B cell (primary cell): ENCODE data around the gene GUCY1A1. TPM values are rescaled to one million over a fixed set of nuclear protein-coding genes. Genes with fewer than 3 reads are reported as not detected.

Experiments
- ATAC-seq: fragments of 200-7000 bp; cut with Tn5 transposase; one replicate; pipeline ENCODE4 v1.10.0; 2021; ENCODE audit warnings: low read depth, mild to moderate bottlenecking, moderate number of reproducible peaks, moderate library complexity
- CTCF ChIA-PET: fragments of 350-600 bp; sonication (Branson Sonifier 250); formaldehyde crosslinking; loops from one replicate; lab custom pipeline; 2021; ENCODE audit warnings: antibody characterized with exemption, inconsistent platforms; lab: Charles Lee
- POLR2A ChIA-PET: fragments of 350-600 bp; sonication (Branson Sonifier 250); formaldehyde crosslinking; loops from one replicate; lab custom pipeline; 2021; ENCODE audit warnings: antibody characterized with exemption; lab: Charles Lee
- DNase-seq: peaks from one replicate; pipeline ENCODE4 v3.0.0; 2013
- H2AFZ ChIP-seq: 2 replicates; pipeline ENCODE4 v1.6.1; 2012; ENCODE audit warnings: mild to moderate bottlenecking, low read depth, low read length; ENCODE audit not compliant: insufficient read depth, poor library complexity, severe bottlenecking
- H3K27ac ChIP-seq, 2 donors: 1 replicate in 1 of 2; 2 replicates in 1 of 2; pipeline ENCODE4 v1.5.1; 2012 to 2013; ENCODE audit warnings: low read length in 2 of 2, mild to moderate bottlenecking in 2 of 2, moderate library complexity in 1 of 2
- H3K27me3 ChIP-seq, 4 experiments: fragments of 200-600 bp in 1 of 4; sonication (generic) in 1 of 4; replicated peaks in 1 of 4; 1 replicate in 2 of 4; 2 replicates in 2 of 4; pipeline versions ENCODE4 v1.6.1 to v1.7.0; 2013 to 2016; ENCODE audit warnings: low read length in 3 of 4, mild to moderate bottlenecking in 2 of 4, mixed read lengths in 1 of 4, moderate library complexity in 1 of 4; ENCODE audit not compliant: insufficient read depth in 4 of 4, control insufficient read depth in 3 of 4; ENCODE audit errors: control extremely low read depth in 1 of 4
- H3K36me3 ChIP-seq, 2 experiments: replicated peaks in 1 of 2; 1 replicate in 1 of 2; 2 replicates in 1 of 2; pipeline versions ENCODE4 v1.6.1 to v1.7.1; 2013; ENCODE audit warnings: low read length in 1 of 2; ENCODE audit not compliant: insufficient read depth in 2 of 2, control insufficient read depth in 1 of 2; ENCODE audit errors: control extremely low read depth in 1 of 2, extremely low read depth in 1 of 2
- H3K4me1 ChIP-seq, 2 donors: fragments of 200-600 bp in 1 of 2; sonication (generic) in 1 of 2; 1 replicate in 1 of 2; 2 replicates in 1 of 2; pipeline versions ENCODE4 v1.5.1 to v1.6.1; 2013 to 2017; ENCODE audit warnings: low read length in 2 of 2; ENCODE audit not compliant: control insufficient read depth in 2 of 2, insufficient read depth in 2 of 2
- H3K4me2 ChIP-seq: replicated peaks from 2 replicates; pipeline ENCODE3; 2012; ENCODE audit warnings: mild to moderate bottlenecking, low read depth, low read length; ENCODE audit not compliant: poor library complexity, severe bottlenecking
- H3K4me3 ChIP-seq, 5 experiments: fragments of 200-600 bp in 1 of 5; sonication (generic) in 1 of 5; 1 replicate in 3 of 5; 2 replicates in 2 of 5; pipeline versions ENCODE4 v1.5.1 to v1.7.0; 2011 to 2016; ENCODE audit warnings: low read length in 4 of 5, mild to moderate bottlenecking in 4 of 5, low read depth in 2 of 5, control low read depth in 1 of 5, moderate library complexity in 1 of 5; ENCODE audit not compliant: insufficient read depth in 1 of 5; ENCODE audit errors: control extremely low read depth in 1 of 5, extremely low read depth in 1 of 5
- H3K79me2 ChIP-seq: fragments of 200-600 bp; sonication (generic); one replicate; pipeline ENCODE4 v1.6.0; 2016; ENCODE audit warnings: low read length; ENCODE audit not compliant: control insufficient read depth, insufficient read depth
- H3K9ac ChIP-seq: fragments of 200-600 bp; sonication (generic); 2 replicates; pipeline ENCODE4 v1.6.1; 2017; ENCODE audit warnings: mild to moderate bottlenecking, low read length, moderate library complexity
- H3K9me3 ChIP-seq, 3 donors: one replicate each; pipeline versions ENCODE4 v1.6.1 to v1.7.1; 2013; ENCODE audit warnings: low read length in 2 of 3; ENCODE audit not compliant: control insufficient read depth in 2 of 3, insufficient read depth in 1 of 3; ENCODE audit errors: control extremely low read depth in 1 of 3
- H4K20me1 ChIP-seq: 2 replicates; pipeline ENCODE4 v1.6.0; 2012; ENCODE audit warnings: mild to moderate bottlenecking, low read length; ENCODE audit not compliant: insufficient read depth, control insufficient read depth, poor library complexity, severe bottlenecking
- H3K27ac Mint-ChIP-seq: one replicate; pipeline ENCODE4 v1.8.0; 2021; ENCODE audit warnings: mixed read lengths
- H3K27me3 Mint-ChIP-seq: one replicate; pipeline ENCODE4 v1.8.0; 2021; ENCODE audit warnings: mixed read lengths
- H3K4me1 Mint-ChIP-seq: one replicate; pipeline ENCODE4 v1.8.0; 2021; ENCODE audit warnings: mixed read lengths
- H3K4me3 Mint-ChIP-seq: one replicate; pipeline ENCODE4 v1.8.0; 2021; ENCODE audit warnings: mixed read lengths
- H3K9me3 Mint-ChIP-seq: one replicate; pipeline ENCODE4 v1.8.0; 2022; ENCODE audit warnings: mixed read lengths; ENCODE audit not compliant: insufficient read depth
- EZH2 ChIP-seq: IDR thresholded peaks from 2 replicates; pipeline ENCODE4 v1.6.1; 2012; ENCODE audit warnings: borderline replicate concordance, low read depth, mild to moderate bottlenecking, moderate library complexity, low read length; ENCODE audit not compliant: insufficient read depth, poor library complexity, severe bottlenecking
- WGBS: methylation state at CpG from one replicate; pipeline ENCODE4 v1.1.5; 2013; ENCODE audit warnings: missing lambda C conversion rate; ENCODE audit not compliant: insufficient coverage; 5-methylcytosine and 5-hydroxymethylcytosine counted together
- intact Hi-C: fragments of 100-400 bp; cut with micrococcal nuclease; formaldehyde crosslinking; loops from one replicate; pipeline ENCODE4 v1.10.0; 2022
- polyA plus RNA-seq: library from polyadenylated mRNA; depleted of rRNA; stranded (reverse); fragments of >200 nt; gene quantifications from 2 replicates; pipeline ENCODE4 v1.2.3, GENCODE V29; 2012
- total RNA-seq, 2 donors: library from RNA; stranded (reverse); fragments of 120-200 nt in 1 of 2; gene quantifications; 1 replicate in 1 of 2; 2 replicates in 1 of 2; pipeline versions ENCODE4 v1.2.3 to v1.2.4, GENCODE V29; 2013 to 2022
- TF ChIP-seq, protein P1 (sequence below): fragments of 200-600 bp; IDR thresholded peaks from one replicate; pipeline ENCODE4 v1.8.0; 2022; ENCODE audit warnings: antibody characterized with exemption, mild to moderate bottlenecking

Gene GUCY1A1
- total and polyA plus RNA-seq, 2 donors (not counting 1 experiment from before 2014, with no cell fraction given), result 0.12 to 0.25 TPM

GRCh38 chr4:155694100-155694785, 27.6 kb downstream of the GUCY1A1 start:
- no peak for ATAC-seq
- Mint-ChIP-seq H3K27me3 (no peaks in the 10 kb centered on the region), H3K4me1 (no peaks in the 10 kb centered on the region), H3K27ac (no peak overlapping the region), H3K4me3 (no peak overlapping the region), H3K9me3 (no peaks in the 10 kb centered on the region)
- H3K27me3 ChIP-seq, result no peaks in the 10 kb centered on the region
- no peak for TF ChIP-seq EZH2
- TF ChIP-seq, protein P1, sequence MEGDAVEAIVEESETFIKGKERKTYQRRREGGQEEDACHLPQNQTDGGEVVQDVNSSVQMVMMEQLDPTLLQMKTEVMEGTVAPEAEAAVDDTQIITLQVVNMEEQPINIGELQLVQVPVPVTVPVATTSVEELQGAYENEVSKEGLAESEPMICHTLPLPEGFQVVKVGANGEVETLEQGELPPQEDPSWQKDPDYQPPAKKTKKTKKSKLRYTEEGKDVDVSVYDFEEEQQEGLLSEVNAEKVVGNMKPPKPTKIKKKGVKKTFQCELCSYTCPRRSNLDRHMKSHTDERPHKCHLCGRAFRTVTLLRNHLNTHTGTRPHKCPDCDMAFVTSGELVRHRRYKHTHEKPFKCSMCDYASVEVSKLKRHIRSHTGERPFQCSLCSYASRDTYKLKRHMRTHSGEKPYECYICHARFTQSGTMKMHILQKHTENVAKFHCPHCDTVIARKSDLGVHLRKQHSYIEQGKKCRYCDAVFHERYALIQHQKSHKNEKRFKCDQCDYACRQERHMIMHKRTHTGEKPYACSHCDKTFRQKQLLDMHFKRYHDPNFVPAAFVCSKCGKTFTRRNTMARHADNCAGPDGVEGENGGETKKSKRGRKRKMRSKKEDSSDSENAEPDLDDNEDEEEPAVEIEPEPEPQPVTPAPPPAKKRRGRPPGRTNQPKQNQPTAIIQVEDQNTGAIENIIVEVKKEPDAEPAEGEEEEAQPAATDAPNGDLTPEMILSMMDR, result no peak
- DNase-seq, result no peak
- H3K9me3 ChIP-seq, result no peaks in the 10 kb centered on the region
- H3K4me2 ChIP-seq, result no peak overlapping the region
- intact Hi-C loops, result no loop called here
- H3K27ac ChIP-seq, result no peak overlapping the region
- ChIA-PET CTCF (no interaction called here), POLR2A (no interaction called here)
- no peaks in the 10 kb centered on the region for H4K20me1 ChIP-seq
- H3K36me3 ChIP-seq, result no peaks in the 10 kb centered on the region
- no peak overlapping the region for H3K4me3 ChIP-seq
- H3K79me2 ChIP-seq, result no peaks in the 10 kb centered on the region
- no peak overlapping the region for H2AFZ ChIP-seq
- no peaks in the 10 kb centered on the region for H3K4me1 ChIP-seq
- no peak overlapping the region for H3K9ac ChIP-seq
- WGBS, result 20% methylated on average over 1 of the region's 2 CpGs

- intact Hi-C loops, result no loop called here
- no peak overlapping the region for H3K9ac ChIP-seq
Measured at GRCh38 chr4:155696226-155696625, 29.6 kb downstream of the GUCY1A1 start.

More at GRCh38 chr4:155696226-155696625, 29.6 kb downstream of the GUCY1A1 start:
- no peaks in the 10 kb centered on the region for H3K79me2 ChIP-seq
- no CpG with 5 or more reads among the region's 1 CpG for whole genome bisulfite sequencing
- H4K20me1 ChIP-seq, result no peaks in the 10 kb centered on the region
- Mint-ChIP-seq H3K9me3 (no peaks in the 10 kb centered on the region), H3K4me3 (no peak overlapping the region), H3K27ac (no peak overlapping the region), H3K4me1 (no peaks in the 10 kb centered on the region), H3K27me3 (no peaks in the 10 kb centered on the region)
- no peak overlapping the region for H2AFZ ChIP-seq
- TF ChIP-seq EZH2, result no peak
- TF ChIP-seq, protein P1, result no peak
- no peaks in the 10 kb centered on the region for H3K9me3 ChIP-seq
- H3K27me3 ChIP-seq, result no peaks in the 10 kb centered on the region
- H3K4me2 ChIP-seq, result no peak overlapping the region
- CTCF ChIA-PET, result no interaction called here
- H3K27ac ChIP-seq, result no peak overlapping the region
- ATAC-seq (no peak), DNase-seq (no peak)
- no peaks in the 10 kb centered on the region for H3K4me1 ChIP-seq
- no peak overlapping the region for H3K4me3 ChIP-seq
- POLR2A ChIA-PET, result no interaction called here
- no peaks in the 10 kb centered on the region for H3K36me3 ChIP-seq
